A673 (cell line): Measurements from ENCODE around the gene CCNK. TPM values are rescaled to one million over a fixed set of nuclear protein-coding genes. Genes with fewer than 3 reads are reported as not detected.

Source experiments
- BruUV-seq: library from RNA; stranded (reverse); fragments of 400-500 nt; replicated peaks from 2 replicates; lab custom pipeline; 2021; lab: Mats Ljungman, UMichigan
- CTCF ChIA-PET: fragments of 300-600 bp; sonication (Branson Sonifier 250); formaldehyde crosslinking; loops from one replicate; lab custom pipeline; 2022; ENCODE audit warnings: antibody characterized with exemption; lab: Charles Lee
- POLR2A ChIA-PET: fragments of 300-600 bp; sonication (Branson Sonifier 250); formaldehyde crosslinking; loops from one replicate; lab custom pipeline; 2022; ENCODE audit warnings: antibody characterized with exemption; ENCODE audit not compliant: low non-redundant PET; lab: Charles Lee
- DNase-seq: peaks from one replicate; pipeline ENCODE4 v3.0.0-alpha.2; 2015; ENCODE audit warnings: low spot score
- H3K27ac ChIP-seq: fragments of 200-600 bp; sonication (generic); 2 replicates; pipeline ENCODE4 v1.5.1; 2016; ENCODE audit warnings: mixed run types, low read depth, mild to moderate bottlenecking, mixed read lengths, antibody characterized with exemption, low read length; ENCODE audit not compliant: poor library complexity, severe bottlenecking
- H3K27me3 ChIP-seq: fragments of 200-600 bp; sonication (generic); replicated peaks from 2 replicates; pipeline ENCODE4 v1.6.1; 2017; ENCODE audit warnings: mixed run types, low read depth, mild to moderate bottlenecking, mixed read lengths, antibody characterized with exemption, low read length; ENCODE audit not compliant: insufficient read depth, poor library complexity
- H3K36me3 ChIP-seq: fragments of 200-600 bp; sonication (generic); 2 replicates; pipeline ENCODE4 v1.6.1; 2016; ENCODE audit warnings: mixed run types, mild to moderate bottlenecking, mixed read lengths, antibody characterized with exemption, low read length; ENCODE audit not compliant: insufficient read depth, poor library complexity, severe bottlenecking
- H3K4me1 ChIP-seq: fragments of 200-600 bp; sonication (generic); 2 replicates; pipeline ENCODE4 v1.6.1; 2017; ENCODE audit warnings: mixed run types, mild to moderate bottlenecking, mixed read lengths, antibody characterized with exemption, low read length; ENCODE audit not compliant: insufficient read depth, poor library complexity, severe bottlenecking
- H3K4me3 ChIP-seq: fragments of 200-600 bp; sonication (generic); 2 replicates; pipeline ENCODE4 v1.5.1; 2016; ENCODE audit warnings: low read depth, mixed run types, mild to moderate bottlenecking, mixed read lengths, low read length; ENCODE audit not compliant: poor library complexity, severe bottlenecking
- H3K9me3 ChIP-seq: fragments of 200-600 bp; sonication (generic); 2 replicates; pipeline ENCODE4 v1.6.1; 2016; ENCODE audit warnings: mixed run types, low read depth, mild to moderate bottlenecking, mixed read lengths, antibody characterized with exemption, low read length; ENCODE audit not compliant: poor library complexity, severe bottlenecking
- EZH2 ChIP-seq: fragments of 200-600 bp; sonication (generic); IDR thresholded peaks from 2 replicates; pipeline ENCODE4 v1.6.1; 2017; ENCODE audit warnings: borderline replicate concordance, low read depth, mild to moderate bottlenecking, mixed read lengths, antibody characterized with exemption, low read length; ENCODE audit not compliant: poor library complexity, severe bottlenecking
- intact Hi-C: fragments of 100-400 bp; cut with micrococcal nuclease; formaldehyde crosslinking; loops from one replicate; pipeline ENCODE4 v1.10.0; 2022; ENCODE audit not compliant: unreplicated experiment
- total RNA-seq: library from RNA; stranded (reverse); gene quantifications from 2 replicates; pipeline ENCODE4 v1.2.3, GENCODE V29; 2021
- TF ChIP-seq, protein P1 (sequence below): fragments of 300-800, 200-600 bp; sonication (generic); conservative IDR thresholded peaks from 2 replicates; pipeline ENCODE4 v1.5.1; 2017; ENCODE audit warnings: low read depth, mild to moderate bottlenecking, antibody characterized with exemption, low read length, moderate library complexity, mixed read lengths

CCNK gene
- total RNA-seq, 1 experiment from 2014 or later = 88.0 TPM

DNA sequence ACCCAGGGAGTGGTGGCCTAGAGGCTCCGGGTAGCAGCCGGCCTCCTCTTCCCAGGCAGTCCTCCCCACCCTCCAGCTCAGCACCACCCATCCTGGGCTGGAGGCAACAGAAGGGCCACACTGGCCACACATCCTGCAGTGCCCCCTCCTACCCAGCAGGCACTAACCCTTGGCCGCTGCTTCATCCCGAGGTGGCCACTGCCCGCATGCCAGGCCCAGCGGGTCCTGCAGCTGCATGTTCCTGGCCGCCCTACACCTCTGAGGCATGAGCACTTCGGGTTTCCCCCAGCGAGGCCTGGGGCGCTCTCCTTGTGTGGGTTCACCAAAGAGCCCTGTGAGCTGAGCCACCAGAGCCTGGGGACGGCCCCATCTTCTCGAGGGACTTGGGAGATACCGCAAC lies 61.4 kb downstream of the CCNK start:
- intact Hi-C loops = no loop called here
- POLR2A ChIA-PET = no interaction called here

DNA sequence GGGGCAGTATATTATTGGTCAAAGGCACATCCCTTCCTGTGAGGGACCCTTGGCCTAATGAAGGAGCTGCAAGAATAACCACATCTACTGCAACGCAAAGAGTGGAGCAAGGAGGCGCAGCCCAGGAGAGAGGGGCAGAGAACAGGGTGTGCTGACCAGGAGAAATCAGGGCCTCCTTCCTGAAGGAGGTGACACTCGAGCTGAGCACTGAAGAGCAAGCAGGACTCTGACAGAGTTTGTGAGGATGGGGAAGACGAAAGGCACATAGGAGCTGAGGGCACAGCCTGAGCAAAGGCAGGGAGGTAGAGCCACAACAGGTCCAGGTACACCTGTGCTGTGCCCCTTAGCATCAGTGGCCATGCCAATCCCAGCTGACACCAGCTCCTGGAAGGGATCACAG lies 62.2 kb downstream of the CCNK start:
- H3K4me1 ChIP-seq = peaks cover 20% of the 10 kb centered on the region
- no peak for DNase-seq
- no peaks in the 10 kb centered on the region for H3K36me3 ChIP-seq
- no peaks in the 10 kb centered on the region for H3K27me3 ChIP-seq
- intact Hi-C loops = no loop called here
- no peak overlapping the region for H3K27ac ChIP-seq
- ChIA-PET CTCF (no interaction called here), POLR2A (no interaction called here)
- H3K9me3 ChIP-seq = no peaks in the 10 kb centered on the region
- H3K4me3 ChIP-seq = no peak overlapping the region
- BruUV-seq = no TSS peak
- TF ChIP-seq EZH2 = no peak
- TF ChIP-seq, protein P1, sequence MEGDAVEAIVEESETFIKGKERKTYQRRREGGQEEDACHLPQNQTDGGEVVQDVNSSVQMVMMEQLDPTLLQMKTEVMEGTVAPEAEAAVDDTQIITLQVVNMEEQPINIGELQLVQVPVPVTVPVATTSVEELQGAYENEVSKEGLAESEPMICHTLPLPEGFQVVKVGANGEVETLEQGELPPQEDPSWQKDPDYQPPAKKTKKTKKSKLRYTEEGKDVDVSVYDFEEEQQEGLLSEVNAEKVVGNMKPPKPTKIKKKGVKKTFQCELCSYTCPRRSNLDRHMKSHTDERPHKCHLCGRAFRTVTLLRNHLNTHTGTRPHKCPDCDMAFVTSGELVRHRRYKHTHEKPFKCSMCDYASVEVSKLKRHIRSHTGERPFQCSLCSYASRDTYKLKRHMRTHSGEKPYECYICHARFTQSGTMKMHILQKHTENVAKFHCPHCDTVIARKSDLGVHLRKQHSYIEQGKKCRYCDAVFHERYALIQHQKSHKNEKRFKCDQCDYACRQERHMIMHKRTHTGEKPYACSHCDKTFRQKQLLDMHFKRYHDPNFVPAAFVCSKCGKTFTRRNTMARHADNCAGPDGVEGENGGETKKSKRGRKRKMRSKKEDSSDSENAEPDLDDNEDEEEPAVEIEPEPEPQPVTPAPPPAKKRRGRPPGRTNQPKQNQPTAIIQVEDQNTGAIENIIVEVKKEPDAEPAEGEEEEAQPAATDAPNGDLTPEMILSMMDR = no peak

More for the DNA sequence above, 61.4 kb downstream of the CCNK start:
- H3K36me3 ChIP-seq = no peaks in the 10 kb centered on the region
- CTCF ChIA-PET = no interaction called here
- no peaks in the 10 kb centered on the region for H3K27me3 ChIP-seq
- BruUV-seq = no TSS peak
- no peak overlapping the region for H3K4me3 ChIP-seq
- TF ChIP-seq, protein P1 = no peak
- no peak for TF ChIP-seq EZH2
- no peak for DNase-seq
- peaks cover 20% of the 10 kb centered on the region for H3K4me1 ChIP-seq
- no peaks in the 10 kb centered on the region for H3K9me3 ChIP-seq
- H3K27ac ChIP-seq = no peak overlapping the region

DNA sequence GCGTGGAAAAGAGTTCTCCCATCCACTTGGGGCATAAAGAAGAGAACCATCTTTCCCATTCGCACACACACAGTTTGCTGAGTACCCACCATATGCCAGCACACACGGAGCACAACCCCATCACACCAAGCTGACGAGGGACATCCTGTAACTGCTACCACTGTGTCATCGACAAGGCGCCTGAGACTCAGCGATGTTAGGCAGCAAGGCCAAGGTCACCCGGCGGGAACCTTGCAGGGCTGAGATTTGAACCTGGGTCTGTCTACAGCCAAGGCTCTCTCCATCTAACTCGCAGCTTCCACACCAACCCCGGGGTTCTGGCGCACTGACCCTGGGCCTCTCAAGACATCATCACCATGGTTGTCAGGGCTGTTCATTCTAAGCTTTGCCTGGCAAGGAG lies 62.8 kb downstream of the CCNK start:
- no TSS peak for BruUV-seq
- TF ChIP-seq EZH2 = no peak
- TF ChIP-seq, protein P1 = no peak
- ChIA-PET CTCF (no interaction called here), POLR2A (no interaction called here)
- H3K36me3 ChIP-seq = no peaks in the 10 kb centered on the region
- H3K27ac ChIP-seq = no peak overlapping the region
- no peak for DNase-seq
- peaks cover 22% of the 10 kb centered on the region for H3K4me1 ChIP-seq
- H3K9me3 ChIP-seq = no peaks in the 10 kb centered on the region
- no peaks in the 10 kb centered on the region for H3K27me3 ChIP-seq
- intact Hi-C loops = no loop called here
- no peak overlapping the region for H3K4me3 ChIP-seq
